ENCODE results near the gene OGA.

OGA gene

GRCh38 chr10:101835362-101835761 lies 17.1 kb upstream of the OGA start:
- no peak for DNase-seq (ENCODE audit: low spot score)

- DNase-seq (ENCODE audit: low spot score), result no peak
Measured at GRCh38 chr10:101834341-101834740, 16.1 kb upstream of the OGA start.

- no peak for DNase-seq (ENCODE audit: low spot score)
Measured at GRCh38 chr10:101833466-101833865, 15.2 kb upstream of the OGA start.

- DNase-seq (ENCODE audit: low spot score), result no peak
Measured at GRCh38 chr10:101832325-101832771, 14.1 kb upstream of the OGA start.

- no peak for DNase-seq (ENCODE audit: low spot score)
Measured at GRCh38 chr10:101831169-101831811, 13.0 kb upstream of the OGA start.

GRCh38 chr10:101830322-101831168 lies 12.3 kb upstream of the OGA start:
- peak; percentile 56 for DNase-seq (ENCODE audit: low spot score)

- no peak for DNase-seq (ENCODE audit: low spot score)
Measured at GRCh38 chr10:101829561-101830315, 11.5 kb upstream of the OGA start.

- no peak for DNase-seq (ENCODE audit: low spot score)
Measured at GRCh38 chr10:101828766-101829551, 10.7 kb upstream of the OGA start.

- no peak for DNase-seq (ENCODE audit: low spot score)
Measured at GRCh38 chr10:101827919-101828600, 9.8 kb upstream of the OGA start.

GRCh38 chr10:101826852-101827434 lies 8.7 kb upstream of the OGA start:
- no peak for DNase-seq (ENCODE audit: low spot score)

- no peak for DNase-seq (ENCODE audit: low spot score)
Measured at GRCh38 chr10:101824736-101825135, 6.5 kb upstream of the OGA start.

- DNase-seq (ENCODE audit: low spot score), result no peak
Measured at GRCh38 chr10:101818872-101819633, 809 bp upstream of the OGA start.

GRCh38 chr10:101817337-101818118 lies 716 bp downstream of the OGA start:
- peak; percentile 80 for DNase-seq (ENCODE audit: low spot score)

- no peak for DNase-seq (ENCODE audit: low spot score)
Measured at GRCh38 chr10:101816913-101817336, 1.3 kb downstream of the OGA start.

- no peak for DNase-seq (ENCODE audit: low spot score)
Measured at GRCh38 chr10:101816376-101816775, 1.9 kb downstream of the OGA start.

- no peak for DNase-seq (ENCODE audit: low spot score)
Measured at GRCh38 chr10:101814466-101815071, 3.7 kb downstream of the OGA start.

- DNase-seq (ENCODE audit: low spot score), result peak; percentile 54
Measured at GRCh38 chr10:101812606-101813005, 5.6 kb downstream of the OGA start.

GRCh38 chr10:101807158-101807557 lies 11.1 kb downstream of the OGA start:
- DNase-seq (ENCODE audit: low spot score), result no peak

- no peak for DNase-seq (ENCODE audit: low spot score)
Measured at GRCh38 chr10:101803511-101803910, 14.7 kb downstream of the OGA start.

Measured in cerebellar cortex (tissue), 1 donor.